Cardiac fibroblast (primary cell): ENCODE results near the gene FAM120B.
"Not testable (repeated sequence)": the region's sequence is repeated elsewhere in the genome, so short reads cannot be mapped to it uniquely, and the experiment has no call there.

Experiments used
- DNase-seq, 2 donors: peaks; one replicate each; pipeline versions ENCODE4 v3.0.0 to v3.0.0-alpha.2; 2010; ENCODE audit warnings: low read depth in 2 of 2
- H3K4me3 ChIP-seq, 2 donors: replicated peaks in 1 of 2; 1 replicate in 1 of 2; 2 replicates in 1 of 2; pipeline ENCODE4 v1.5.1; 2011; ENCODE audit warnings: low read depth in 2 of 2, low read length in 2 of 2, mild to moderate bottlenecking in 2 of 2, moderate library complexity in 1 of 2
- TF ChIP-seq, protein P1 (sequence below): IDR thresholded peaks from one replicate; pipeline ENCODE4 v1.5.1; 2011; ENCODE audit warnings: low read depth, mild to moderate bottlenecking, low read length, inconsistent platforms

Gene FAM120B

DNA sequence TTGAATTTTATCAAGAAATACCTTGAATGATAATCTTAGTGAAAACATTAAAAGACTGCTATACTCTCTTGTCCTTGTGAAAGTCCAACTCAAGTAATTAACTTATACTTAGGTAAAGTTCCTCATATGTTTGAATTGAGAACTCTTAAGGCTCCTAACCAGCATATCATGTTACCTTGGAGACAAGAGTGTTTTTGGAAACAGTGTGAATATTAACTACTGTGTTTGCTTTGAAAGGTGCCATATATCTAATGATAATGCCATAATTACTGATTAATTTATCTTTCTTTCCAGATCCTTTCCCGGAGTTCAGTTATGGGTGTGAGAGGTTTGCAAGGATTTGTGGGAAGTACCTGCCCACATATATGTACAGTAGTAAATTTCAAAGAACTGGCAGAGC lies 10.5 kb downstream of the FAM120B start:
- no peak overlapping the region for H3K4me3 ChIP-seq
- DNase-seq: no peak
- TF ChIP-seq, protein P1, sequence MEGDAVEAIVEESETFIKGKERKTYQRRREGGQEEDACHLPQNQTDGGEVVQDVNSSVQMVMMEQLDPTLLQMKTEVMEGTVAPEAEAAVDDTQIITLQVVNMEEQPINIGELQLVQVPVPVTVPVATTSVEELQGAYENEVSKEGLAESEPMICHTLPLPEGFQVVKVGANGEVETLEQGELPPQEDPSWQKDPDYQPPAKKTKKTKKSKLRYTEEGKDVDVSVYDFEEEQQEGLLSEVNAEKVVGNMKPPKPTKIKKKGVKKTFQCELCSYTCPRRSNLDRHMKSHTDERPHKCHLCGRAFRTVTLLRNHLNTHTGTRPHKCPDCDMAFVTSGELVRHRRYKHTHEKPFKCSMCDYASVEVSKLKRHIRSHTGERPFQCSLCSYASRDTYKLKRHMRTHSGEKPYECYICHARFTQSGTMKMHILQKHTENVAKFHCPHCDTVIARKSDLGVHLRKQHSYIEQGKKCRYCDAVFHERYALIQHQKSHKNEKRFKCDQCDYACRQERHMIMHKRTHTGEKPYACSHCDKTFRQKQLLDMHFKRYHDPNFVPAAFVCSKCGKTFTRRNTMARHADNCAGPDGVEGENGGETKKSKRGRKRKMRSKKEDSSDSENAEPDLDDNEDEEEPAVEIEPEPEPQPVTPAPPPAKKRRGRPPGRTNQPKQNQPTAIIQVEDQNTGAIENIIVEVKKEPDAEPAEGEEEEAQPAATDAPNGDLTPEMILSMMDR: no peak

DNA sequence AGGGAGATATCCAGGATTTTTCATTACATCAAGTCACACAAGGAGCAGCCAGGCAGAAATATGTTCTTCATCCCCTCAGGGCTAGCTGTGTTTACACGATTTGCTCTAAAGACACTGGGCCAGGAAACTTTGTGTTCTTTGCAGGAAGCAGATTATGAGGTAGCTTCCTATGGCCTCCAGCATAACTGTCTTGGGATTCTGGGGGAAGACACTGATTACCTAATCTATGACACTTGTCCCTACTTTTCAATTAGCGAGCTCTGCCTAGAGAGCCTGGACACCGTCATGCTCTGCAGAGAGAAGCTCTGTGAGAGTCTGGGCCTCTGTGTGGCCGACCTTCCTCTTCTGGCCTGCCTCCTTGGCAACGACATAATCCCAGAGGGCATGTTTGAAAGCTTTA lies 11.2 kb downstream of the FAM120B start:
- DNase-seq: no peak
- TF ChIP-seq, protein P1: no peak

DNA sequence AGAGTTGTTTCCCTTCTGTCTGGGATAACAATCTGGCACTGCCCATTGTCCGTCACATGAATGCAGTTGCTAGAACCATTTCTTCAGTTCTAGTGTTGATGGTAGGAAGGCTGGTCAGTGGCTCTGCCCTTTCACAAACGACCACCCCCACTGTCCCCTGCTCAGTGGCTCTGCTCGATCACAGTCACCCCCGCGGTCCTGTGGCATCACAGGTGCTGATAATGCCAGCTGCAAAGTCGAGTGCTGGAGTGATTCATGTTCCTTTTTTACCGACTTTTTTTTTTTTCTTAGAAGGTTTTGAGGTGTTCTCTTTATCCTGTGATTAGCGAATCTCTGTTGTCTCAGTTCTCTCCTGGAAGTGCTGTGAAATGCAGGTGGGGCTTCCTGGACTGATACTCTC lies 22.8 kb downstream of the FAM120B start:
- TF ChIP-seq, protein P1: no peak
- no peak overlapping the region for H3K4me3 ChIP-seq
- DNase-seq: no peak

More for the DNA sequence above, 11.2 kb downstream of the FAM120B start:
- no peak overlapping the region for H3K4me3 ChIP-seq

DNA sequence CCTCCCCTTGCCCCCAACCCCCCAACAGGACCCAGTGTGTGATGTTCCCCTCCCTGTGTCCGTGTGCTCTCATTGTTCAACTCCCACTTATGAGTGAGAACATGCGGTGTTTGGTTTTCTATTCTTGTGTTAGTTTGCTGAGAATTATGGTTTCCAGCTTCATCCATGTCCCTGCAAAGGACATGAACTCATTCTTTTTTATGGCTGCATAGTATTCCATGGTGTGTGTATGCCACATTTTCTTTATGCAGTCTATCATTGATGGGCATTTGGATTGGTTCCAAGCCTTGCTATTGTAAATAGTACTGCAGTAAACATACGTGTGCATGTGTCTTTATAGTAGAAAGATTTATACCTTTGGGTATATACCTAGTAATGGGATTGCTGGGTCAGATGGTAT lies 28.6 kb downstream of the FAM120B start:
- H3K4me3 ChIP-seq, DNase-seq: not testable (repeated sequence)

DNA sequence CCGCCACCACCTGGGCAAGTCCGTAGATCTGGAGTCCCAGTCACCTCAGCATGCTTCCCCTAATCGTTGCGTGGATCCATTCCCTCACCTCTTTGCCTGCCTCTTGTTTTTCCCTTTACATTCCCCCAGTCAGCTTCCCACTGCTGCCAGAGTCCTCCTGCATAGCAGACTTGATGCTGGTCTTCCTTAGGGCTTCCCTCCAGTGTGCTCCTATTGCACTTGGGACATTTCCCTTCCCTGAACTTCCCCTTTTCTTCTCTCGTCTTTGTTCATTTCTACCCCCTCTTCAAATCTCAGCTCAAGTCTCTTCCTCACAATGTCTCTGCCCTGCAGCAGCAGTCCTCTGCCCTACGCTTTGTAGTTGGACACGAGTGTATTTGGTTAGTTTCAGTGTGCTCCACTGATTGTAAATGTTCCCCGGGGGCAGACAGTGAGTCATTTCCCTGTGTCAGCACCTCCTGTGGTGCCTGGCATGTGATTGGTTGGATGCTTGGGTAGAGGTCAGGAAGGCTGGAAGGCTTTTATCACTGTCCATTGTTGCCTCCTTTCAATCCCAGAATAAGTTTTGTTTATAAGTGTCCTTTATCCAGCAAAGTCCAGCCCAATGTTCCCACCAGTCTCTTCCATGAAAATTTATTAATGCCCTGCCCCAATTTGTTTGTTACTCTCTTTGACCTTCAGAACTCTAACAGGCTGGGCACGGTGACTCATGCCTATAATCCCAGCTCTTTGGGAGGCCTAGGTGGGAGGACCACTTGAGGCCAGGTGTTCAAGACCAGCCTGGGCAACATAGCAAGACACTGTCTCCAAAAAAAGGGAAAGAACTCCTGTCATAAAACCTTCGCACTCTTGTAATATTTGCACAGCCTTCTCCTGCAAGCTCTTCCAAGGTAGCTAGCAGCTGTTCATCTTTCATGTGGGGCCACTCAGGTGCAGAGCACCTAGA lies 38.3 kb downstream of the FAM120B start:
- H3K4me3 ChIP-seq: no peak overlapping the region
- peak; percentile 71 to 80 for DNase-seq
- TF ChIP-seq, protein P1: no peak

DNA sequence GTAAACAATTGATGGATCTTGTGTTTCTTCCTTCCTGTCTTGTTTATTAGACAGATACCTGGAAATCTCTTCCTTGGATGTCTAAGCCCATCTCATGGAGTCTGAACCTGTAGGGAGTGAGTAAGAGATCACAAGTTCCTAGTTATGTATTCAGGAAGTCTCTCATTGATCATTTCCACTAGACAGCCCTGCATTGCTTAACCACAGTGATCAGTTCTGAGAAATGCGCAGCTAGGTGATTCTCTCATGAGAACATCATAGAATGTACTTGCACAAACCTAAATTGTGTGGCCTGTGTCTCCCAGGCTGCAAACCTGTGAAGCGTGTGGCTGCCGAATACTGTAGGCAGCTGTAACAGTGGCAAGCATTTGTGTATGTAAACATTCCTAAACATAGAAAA lies 39.1 kb downstream of the FAM120B start:
- TF ChIP-seq, protein P1: no peak
- no peak for DNase-seq
- H3K4me3 ChIP-seq: no peak overlapping the region

DNA sequence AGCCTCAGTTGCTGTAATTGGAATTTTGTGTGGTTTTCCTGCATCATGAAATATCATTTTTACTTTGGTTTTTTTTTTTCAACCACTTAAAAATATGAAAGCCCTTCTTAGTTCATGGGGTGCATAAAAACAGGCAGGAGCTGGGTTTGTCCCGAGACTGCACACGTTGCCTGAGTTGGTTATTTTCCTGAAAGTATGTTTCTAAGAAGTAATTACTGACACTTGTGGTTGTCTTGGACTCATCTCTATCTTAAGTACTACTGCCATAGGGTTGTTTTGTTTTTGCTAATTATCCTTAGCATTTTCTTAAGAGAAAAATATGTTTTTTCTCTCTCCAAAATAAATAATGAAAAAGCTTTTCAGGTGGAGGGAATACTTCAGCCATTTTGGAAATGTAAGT lies 40.1 kb downstream of the FAM120B start:
- no peak overlapping the region for H3K4me3 ChIP-seq
- TF ChIP-seq, protein P1: no peak
- DNase-seq: no peak
